GM18517 (cell line): ENCODE results near the gene KIF18A.
"Not testable (repeated sequence)": the region's sequence is repeated elsewhere in the genome, so short reads cannot be mapped to it uniquely, and the experiment has no call there.

ENCODE experiments used
- ATAC-seq: cut with Tn5 transposase; IDR thresholded peaks from one replicate; pipeline ENCODE4 v1.9.1; 2021; ENCODE audit warnings: mild to moderate bottlenecking, moderate library complexity; ENCODE audit not compliant: unreplicated experiment

The KIF18A gene

DNA sequence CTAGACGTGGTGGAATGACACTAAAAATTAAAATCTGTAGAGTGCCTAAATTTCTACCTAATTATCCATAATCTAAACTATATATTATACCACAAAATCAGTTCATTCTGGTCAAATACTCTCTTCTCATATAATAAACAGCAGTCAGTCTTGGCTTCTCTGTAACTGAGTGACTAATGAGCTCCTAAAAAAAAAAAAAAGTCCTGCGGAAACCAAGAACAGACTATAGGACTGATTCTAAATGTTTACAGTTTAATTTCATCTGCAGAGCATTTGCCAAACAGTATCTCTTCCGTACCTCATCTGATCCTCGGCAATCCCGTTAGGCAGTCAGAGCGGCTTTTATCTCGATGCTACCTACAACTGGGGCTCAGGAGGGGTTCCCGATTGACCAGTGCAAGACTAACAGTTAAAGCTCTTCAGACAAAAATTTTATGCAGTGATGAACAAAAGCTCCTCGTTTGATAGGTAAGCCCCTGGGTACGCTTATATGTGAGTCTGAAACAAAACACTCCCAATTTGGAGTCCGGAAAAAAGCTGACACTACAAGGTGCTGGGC, 686 bp downstream of the KIF18A start:
- no peak for ATAC-seq

DNA sequence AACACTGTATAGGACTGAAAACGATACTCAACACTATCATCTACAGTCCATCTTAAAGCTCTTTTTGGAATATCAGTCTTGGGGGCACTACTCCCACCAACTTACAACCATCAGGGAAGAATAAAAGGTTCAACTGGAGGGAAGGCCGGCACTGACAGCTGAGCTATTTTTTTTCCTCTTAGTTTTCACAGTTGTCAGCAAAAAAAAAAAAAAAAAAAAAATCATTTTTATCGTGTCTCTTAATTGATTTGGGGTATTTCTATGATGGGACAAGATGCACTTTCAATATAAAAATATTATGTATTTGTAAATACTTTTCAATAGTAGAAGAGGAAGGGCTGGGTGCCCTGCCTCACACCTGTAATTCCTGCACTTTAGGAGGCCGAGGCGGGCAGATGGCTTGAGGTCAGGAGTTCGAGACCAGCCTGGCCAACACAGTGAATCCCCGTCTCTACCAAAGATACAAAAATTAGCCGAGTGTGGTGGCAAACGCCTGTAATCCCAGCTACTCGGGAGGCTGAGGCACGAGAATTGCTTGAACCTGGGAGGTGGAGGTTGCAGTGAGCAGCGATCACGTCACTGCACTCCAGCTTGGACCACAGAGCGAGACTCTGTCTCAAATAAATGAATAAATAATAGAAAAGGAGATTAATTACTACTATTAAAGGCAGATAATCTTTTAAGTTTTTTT, 1.5 kb downstream of the KIF18A start:
- no peak for ATAC-seq

DNA sequence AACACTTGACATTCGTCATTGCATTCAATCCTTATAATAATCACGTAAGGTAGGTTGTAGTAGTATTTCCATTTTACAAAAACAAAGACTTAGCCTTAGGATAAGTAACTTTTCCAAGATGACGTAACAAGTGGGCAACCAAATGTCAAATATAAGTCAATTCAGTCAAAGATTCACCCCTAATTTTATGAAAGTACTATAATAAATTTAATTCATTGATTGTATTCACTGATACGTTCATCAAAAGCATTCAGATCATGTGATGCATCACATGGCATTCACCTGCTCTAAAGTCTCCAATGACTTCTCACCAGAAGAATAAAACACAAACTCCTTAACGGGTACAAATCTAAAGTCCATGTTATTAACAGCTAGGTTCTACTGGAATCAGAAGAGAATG, 2.1 kb downstream of the KIF18A start:
- ATAC-seq = no peak

DNA sequence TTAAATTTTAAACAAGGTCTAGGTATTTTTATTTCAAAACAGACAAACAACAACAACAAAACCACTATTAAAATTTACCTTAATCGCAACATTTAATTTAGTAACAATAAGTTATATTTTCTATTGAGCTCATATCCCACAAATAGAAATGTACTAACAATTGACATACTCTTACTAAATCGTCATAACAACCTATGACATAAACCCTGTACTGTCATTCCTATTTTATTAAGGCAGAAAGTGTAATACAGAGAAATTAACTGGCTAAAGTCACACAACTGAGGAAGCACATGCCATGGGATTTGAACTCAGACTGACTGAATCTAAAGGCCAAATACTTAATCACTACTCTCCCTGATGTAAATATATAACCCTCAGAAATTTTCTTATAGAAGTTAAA, 3.0 kb downstream of the KIF18A start:
- no peak for ATAC-seq

DNA sequence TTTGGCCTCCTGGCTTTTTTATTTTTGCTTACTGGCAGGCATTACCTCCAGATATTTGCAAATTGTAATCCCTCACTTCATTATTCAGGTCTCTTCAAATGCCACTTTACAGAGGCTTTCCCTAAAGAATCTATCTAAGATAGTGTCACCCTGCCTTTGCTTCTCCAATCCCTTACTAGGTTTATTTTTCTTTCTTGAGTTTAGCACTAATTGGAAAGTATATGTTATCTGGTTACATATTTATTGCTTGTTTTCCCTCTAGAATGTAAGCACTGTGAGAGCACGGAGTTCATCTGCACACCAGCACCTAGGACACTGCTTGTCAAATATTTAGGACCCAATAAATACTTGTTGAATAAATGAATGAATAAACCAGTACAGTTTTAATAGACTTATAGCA, 3.5 kb downstream of the KIF18A start:
- no peak for ATAC-seq

DNA sequence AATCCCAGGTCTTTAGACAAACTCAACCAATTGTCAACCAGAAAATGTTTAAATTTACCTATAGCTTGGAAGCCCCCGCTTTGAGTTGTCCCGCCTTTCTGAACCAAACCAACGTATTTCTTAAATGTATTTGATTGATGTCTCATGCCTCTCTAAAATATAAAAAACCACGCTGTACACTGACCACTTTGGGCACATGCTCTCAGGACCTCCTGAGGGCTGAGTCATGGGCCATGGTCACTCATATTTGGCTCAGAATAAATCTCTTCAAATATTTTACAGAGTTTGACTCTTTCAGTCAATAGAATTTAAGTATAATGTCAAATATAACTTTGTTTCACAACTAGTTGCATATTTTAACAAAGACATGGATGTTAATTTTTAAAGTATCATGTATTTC, 5.7 kb downstream of the KIF18A start:
- not testable (repeated sequence) for ATAC-seq

DNA sequence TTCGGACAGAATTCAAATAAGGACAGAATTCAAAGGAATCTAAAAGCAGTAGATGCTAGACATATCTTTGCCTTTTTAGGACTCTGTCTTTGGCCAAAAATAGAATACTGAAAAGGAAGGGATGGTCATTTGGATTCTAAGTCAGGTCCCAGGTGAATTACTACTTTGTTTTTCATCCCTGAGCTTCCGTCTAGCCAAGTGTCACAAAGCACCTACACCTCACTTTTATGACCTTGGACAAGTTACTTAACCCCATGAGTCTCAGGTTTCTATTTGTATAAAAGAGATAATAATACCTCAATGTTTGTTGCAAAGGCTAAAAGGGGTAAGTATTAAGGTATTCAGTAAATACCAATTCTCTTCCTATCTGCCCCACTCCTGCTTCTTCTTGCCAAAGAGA, 7.3 kb downstream of the KIF18A start:
- no peak for ATAC-seq

DNA sequence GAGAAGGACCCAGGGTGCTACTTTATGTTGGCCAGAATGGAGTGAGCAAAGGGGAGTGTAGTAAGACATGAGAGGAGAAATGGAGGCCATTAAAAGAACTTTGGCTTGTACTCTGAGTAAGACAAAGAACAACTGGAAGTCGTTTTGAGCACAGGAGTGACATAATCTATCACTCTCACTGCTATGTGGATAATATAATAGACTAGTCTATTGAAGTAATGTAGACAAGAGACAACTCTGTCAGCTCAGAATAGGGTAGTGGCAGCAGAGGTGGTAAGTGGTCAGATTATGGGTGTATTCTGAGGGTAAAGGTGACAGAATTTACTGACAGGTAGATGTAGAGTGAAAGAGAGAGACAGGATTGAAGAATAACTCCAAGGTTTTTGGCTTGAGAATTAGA, 8.2 kb downstream of the KIF18A start:
- no peak for ATAC-seq

DNA sequence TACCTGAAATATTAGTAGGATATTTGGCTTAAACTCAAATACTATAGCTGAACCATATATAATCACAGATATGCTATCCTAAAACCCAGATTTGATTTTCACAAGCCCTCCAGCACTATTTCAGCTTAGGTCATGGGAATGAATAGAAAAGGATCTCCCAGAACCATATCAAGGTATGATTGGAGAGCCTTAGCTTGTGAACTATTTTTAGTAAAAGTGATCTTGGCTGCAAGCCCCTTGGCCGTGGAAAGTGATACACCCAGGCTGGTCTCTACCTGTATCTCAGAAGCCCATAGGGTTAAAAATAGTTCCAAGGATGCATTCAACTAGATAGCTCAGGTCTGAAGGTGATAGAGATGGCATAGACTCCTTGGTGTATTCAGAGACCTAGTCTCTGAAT, 9.7 kb downstream of the KIF18A start:
- no peak for ATAC-seq

DNA sequence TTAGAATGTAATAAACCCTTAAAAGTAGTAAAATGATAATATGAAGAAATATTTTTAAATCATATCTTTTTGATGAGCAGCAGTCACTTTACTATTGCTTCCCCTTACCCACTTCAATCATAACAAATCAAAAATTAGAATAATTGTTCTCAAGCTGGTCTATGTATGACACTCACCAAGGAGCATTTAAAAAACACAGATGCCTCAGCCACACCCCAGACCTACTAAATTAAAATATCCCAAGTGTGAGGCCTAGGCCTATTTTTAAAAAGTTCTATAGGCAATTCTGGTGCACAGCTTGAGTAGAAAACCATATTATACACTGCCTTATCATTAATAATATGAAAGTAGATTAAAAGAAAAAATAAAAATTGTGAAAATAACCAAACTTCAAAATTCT, 15.2 kb downstream of the KIF18A start:
- no peak for ATAC-seq

DNA sequence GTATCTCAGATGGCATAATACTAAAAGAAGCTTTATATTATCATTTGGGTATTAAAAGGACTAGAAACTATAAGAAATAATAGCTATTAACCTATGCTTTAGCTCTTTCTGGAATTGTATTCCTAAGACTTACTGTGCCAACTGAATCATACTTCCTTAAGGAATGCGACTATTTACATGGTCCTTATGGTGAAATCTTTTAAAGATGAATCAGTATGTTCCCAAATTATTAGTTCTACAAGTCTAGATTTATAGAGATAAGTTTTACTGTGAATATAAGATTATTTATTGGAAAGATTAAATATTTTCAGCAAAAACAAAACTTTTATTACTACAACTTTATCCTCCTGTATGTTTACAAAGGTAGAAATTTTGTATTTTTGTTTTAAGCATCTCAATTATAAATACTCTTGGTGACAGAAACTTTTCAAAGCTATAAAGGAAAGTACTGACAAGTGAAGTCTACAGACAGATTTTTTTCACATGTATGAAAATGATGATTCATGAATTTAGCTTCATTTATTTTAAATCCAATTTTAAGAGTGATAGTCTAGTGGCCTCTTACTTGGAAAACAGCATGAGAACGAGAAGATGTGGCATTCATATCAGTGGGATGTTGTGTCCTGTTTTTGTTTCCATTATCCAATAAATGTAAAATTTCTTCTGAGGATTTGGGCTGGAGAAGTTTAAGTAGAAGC, 17.8 kb downstream of the KIF18A start:
- no peak for ATAC-seq

DNA sequence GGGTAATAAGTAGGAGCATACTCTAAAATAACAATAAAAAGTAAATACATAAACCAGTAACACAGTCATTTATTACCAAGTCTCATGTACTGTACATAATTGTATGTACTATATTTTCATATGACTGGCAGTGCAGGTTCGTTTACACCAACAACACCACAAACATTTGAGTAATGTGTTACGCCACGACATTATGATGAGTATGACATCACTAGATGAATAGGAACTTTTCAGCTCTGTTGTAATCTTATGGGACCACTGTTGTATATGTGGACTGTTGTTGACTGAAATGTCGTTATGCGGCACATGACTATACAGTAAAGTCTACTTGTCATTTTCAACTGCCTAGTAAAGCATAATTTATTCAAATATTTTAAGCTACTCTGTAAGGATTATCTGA, 18.6 kb downstream of the KIF18A start:
- ATAC-seq = no peak

DNA sequence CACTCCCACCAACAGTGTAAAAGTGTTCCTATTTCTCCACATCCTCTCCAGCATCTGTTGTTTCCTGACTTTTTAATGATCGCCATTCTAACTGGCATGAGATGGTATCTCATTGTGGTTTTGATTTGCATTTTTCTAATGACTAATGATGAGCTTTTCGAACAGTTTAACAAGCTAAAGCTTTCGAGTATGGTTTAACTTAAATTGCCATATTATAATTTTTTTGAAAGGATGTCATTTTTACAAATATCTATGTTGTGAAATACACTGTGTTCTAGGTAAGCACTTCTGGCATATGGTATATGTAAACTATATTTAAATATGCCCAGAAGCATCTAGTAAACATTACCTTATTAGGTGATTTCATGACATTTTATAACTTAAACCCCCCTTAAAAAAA, 20.3 kb downstream of the KIF18A start:
- not testable (repeated sequence) for ATAC-seq

DNA sequence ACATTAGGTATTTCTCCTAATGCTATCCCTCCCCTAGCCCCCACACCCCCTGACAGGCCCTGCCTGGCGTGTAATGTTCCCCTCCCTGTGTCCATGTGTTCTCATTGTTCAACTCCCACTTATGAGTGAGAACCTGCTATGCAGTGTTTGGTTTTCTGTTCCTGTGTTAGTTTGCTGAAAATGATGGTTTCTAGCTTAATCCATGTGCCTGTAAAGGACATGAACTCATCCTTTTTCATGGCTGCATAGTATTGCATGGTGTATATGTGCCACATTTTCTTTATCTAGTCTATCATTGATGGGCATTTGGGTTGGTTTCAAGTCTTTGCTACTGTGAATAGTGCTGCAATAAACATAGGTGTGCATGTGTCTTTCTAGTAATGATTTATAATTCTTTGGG, 20.8 kb downstream of the KIF18A start:
- not testable (repeated sequence) for ATAC-seq

DNA sequence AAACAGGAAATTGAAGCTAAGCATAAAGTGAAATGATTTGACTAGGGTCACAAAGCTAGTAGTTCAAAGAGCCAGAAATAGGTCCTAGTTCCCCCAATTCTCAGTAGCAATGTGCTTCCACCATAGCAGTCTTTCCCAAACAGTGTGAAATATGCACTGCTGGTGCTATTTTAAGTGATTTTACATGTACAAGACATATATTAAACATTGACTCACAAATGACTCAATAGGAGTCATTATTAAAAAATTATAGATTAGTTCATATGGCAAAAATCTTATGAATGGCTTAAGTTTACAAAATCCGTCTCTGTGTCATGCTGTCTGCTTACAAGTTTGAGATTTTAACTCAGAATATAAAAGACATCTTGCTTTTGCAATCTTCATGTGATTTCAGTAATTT, 21.4 kb downstream of the KIF18A start:
- no peak for ATAC-seq

DNA sequence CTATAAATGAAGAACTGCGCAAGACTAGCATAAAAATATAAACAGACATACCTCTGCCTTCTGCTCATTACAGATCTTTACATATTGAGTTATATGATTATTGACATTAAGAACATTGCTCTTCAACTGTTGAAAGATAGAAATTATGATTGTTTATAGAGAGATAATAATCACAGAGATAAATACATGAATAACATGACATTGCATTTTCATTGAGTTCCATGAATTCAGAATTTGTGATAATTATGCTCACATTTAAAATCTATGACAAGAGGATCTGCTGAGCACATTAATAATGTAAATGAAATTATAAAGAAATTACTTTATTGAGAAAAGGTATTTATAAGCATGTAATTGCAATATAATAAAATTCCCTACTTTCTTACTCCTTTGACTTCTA, 24.8 kb downstream of the KIF18A start:
- ATAC-seq = no peak

DNA sequence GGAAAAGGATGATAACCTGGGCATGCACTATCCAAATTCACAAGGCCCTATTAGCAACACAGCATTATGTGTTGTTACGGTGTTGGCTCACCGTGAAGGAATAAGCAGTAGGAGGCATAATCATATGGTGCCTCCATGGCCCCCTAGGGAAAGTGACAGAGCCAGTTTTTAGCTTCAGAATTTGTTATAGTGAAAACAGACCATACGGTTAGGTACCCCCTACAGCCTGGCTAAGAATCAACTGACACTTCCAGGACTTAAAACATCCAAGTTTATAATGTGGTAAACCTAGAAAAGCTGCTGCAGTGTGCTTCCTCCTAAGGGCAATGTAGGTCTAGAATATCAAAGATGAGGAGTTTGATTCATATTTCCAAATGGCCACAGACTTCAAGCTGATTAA, 30.4 kb downstream of the KIF18A start:
- no peak for ATAC-seq

DNA sequence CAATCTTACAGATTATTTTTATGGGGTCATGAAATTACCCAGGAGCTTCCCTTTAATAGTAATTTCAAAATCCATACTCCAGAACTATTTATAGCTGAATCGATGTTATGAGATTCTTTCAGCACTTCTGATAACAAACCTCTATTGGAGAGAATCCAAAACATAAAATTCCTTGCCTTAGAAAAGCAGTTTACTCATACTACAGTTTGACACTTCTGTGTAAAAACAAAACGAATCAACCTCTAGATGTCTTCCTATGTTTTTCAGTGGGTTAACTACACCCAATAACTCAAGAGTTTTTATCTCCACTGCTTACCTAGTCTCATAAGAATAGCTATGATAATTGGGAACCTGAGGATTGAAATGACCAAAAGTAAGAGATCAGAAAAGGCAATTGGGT, 35.6 kb downstream of the KIF18A start:
- no peak for ATAC-seq

DNA sequence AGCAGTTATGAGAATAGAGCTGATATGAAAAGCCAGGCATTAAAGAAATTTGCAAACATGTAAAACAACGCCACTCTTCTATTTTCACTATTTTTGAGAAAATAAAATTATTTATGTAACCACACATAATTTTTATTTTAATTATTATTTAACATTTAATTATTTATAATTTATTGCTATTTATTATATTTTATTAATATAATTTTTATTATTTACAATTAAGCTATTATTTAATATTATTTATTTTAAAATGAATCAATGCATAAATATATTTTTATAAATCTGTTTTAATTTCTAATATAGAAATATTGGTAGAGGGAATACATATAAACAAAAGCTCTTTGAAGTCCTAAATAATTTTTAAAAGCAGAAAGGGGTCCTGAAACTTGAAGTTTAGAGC, 36.7 kb downstream of the KIF18A start:
- no peak for ATAC-seq

DNA sequence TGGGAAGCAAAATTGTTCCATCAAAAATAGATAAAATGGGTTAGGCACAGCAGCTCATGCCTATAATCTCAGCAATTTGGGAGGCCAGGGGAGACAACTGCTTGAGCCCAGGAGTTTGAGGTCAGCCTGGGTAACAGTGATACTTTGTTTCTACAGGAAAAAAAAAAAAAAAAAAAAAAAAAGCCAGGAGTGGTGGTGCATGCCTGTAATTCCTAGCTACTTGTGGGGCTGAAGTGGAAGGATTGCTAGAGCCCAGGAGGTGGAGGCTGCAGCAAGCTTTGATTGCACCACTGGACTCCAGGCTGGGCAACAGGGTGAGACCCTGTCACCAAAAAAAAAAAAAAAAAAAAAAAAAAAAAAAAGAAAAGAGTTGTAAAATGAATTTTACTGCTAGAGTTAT, 49.6 kb downstream of the KIF18A start:
- ATAC-seq = no peak

DNA sequence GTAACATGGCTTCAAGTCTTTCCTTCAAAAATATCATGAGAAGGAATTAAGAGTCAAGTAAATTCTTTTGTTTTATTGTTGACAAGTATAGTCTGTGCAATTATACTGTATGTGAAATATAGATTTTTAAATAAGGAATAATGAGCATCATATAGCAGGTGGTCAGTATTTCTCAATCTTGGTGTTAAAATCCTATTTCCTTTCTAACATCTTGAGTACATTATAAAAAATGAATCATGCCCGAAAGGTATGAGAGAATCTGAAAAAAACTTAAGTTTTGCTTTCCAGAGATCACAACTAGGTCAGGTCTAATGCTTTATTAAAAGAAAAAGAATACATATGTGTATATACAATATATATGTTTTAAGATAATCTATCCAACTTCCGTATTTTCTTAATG, 53.1 kb downstream of the KIF18A start:
- ATAC-seq = no peak

DNA sequence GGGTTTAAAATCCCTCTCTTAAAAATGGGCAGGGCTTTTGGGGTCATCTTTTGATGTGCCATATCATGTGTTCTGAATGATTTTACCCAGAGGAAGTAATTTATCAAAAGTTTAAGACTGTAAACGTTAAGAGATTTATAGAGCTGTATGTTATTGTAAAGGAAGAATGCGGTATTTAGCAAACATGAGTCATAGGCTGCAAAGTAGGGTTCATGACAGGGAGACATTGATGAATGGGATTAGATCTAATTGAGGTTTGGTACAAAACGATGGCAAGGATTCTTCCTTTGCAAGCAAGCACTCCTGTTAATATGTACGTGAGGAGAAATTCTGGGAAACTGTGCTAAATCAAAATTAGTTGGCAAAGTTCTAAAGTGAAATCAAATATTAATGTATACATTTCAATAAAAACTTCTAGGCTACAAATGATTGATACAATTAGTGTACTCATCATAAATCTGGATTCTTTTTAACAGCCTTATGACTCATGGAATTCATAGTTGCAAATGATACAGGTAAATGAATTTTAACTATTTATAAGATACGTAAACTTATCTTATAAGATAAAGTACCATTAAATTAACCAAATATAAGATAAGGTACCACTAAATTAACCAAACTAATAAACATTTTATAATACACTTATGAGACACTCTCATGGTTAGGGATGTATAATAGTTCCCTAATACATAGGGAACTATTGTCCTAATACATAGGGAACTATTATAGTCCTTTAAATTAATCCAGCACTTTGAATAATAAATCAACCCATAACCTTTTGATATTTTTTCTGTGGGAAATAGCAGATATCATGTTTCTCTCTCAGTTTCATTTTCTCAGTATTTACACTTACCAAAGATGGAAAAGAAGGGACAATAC, 58.4 kb downstream of the KIF18A start:
- ATAC-seq = no peak
